ENCODE data around the gene TFE3. TPM values are rescaled to one million over a fixed set of nuclear protein-coding genes. Genes with fewer than 3 reads are reported as not detected.

The TFE3 gene
- 43.0 and 64.3 TPM in 2 replicates for total RNA-seq (2014; rRNA removed; shearing (Covaris generic))

DNA sequence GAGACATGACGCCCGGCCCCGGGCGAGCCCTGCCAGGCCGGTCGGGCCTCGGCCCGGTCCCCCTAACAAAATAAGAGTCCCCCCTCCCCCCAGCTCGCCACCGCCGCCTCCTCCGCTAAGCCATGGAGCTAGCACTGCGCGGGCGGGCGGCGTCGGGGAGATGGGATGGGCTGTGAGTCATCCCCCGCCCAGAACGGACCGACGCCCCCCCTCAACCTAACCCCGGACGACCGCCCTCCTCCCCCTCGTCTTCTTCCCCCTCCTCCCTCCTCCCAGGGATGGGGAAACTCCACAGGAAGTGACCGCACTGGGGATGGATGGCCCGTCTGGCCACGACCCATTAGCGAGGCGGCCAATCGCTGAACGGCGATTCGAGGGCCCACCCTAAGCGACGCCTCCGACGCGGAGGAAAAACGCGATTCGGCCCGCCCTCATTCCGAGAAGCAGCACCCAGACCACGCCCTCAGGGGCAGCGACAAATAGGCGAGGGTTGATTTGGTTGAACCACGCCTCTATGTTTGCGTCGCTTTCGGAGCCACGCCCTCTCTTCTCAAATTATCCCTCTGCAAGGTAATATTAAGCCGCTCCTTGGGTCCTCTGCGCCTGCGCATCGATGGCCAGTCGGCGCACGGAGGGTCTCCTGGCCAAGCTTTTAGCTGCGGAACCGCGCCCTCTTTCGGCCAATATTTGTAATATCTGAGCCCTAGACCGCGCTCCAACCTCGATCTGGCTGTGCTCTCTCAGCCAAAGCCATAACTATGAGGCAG, at the start of gene TFE3:
TSS of gene TFE3 (minus strand) at position 138 of the 767 bp plus-strand sequence. CDS start at position 7, 131 bp downstream.
- Histone ChIP-seq H3K27me3 (replicated peaks) (no peaks in the 10 kb centered on the region), H3K27ac (peak within 1 kb of the TSS; percentile 98), H3K36me3 (peaks cover 24% of the 10 kb centered on the region), H3K9me3 (replicated peaks) (no peaks in the 10 kb centered on the region), H3K4me3 (peak within 1 kb of the TSS; percentile 90), H3K4me1 (replicated peaks) (peaks cover 28% of the 10 kb centered on the region)
- peak; percentile 98 for DNase-seq (ENCODE audit: low read depth in 1 of 2, low spot score in 2 of 2)

- H3K9me3 ChIP-seq (replicated peaks) = no peaks in the 10 kb centered on the region
- no peaks in the 10 kb centered on the region for H3K4me1 ChIP-seq (replicated peaks)
- H3K36me3 ChIP-seq = no peaks in the 10 kb centered on the region
- H3K27me3 ChIP-seq (replicated peaks) = no peaks in the 10 kb centered on the region
- H3K4me3 ChIP-seq = no peak overlapping the region
- DNase-seq (ENCODE audit: low read depth in 1 of 2, low spot score in 2 of 2) = no peak
- no peak overlapping the region for H3K27ac ChIP-seq
These were observed 46.4 kb upstream of the TFE3 start for GRCh38 chrX:49089553-49089952.

DNA sequence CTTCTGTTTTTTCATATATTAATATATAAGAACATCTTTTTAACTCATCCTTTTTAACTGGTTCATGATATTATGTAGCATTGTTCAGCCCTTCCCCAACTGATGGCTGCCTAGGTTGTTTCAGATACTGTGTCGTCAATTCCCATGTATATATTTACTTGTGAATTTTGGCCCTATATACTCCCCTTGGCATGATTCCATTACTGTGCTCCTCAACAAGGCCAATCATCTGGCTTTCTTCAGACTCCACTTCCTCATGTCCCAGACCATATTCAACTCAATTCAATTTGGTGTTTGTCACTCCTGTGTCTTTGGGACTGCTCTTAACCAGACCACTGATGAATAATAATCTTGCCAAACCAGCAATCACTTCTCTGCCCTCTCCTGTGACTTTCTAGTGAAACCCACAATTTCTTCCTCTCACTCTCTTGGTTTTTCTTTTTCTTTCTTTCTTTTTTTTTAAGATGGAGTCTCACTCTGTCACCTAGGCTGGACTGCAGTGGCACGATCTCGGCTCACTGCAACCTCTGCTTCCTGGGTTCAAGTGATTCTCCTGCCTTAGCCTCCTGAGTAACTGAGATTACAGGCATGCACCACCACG, 39.2 kb upstream of the TFE3 start:
- no peaks in the 10 kb centered on the region for H3K27me3 ChIP-seq (replicated peaks)
- H3K9me3 ChIP-seq (replicated peaks) = no peaks in the 10 kb centered on the region
- no peak overlapping the region for H3K27ac ChIP-seq
- H3K4me1 ChIP-seq (replicated peaks) = 0 out of 2 replicates have a peak, but pooled peaks cover 3% of the 10 kb centered on the region
- no peak overlapping the region for H3K4me3 ChIP-seq
- no peak for DNase-seq (ENCODE audit: low read depth in 1 of 2, low spot score in 2 of 2)
- peaks cover 3% of the 10 kb centered on the region; the same call in 1 of the 2 replicates for H3K36me3 ChIP-seq

GRCh38 chrX:49079489-49080428, 36.6 kb upstream of the TFE3 start, which contains the start of gene WDR45:
Gene WDR45 (minus strand): TSS chrX:49079887. CDS start chrX:49078095, 1,792 bp downstream.
- H3K27me3 ChIP-seq (replicated peaks) = no peaks in the 10 kb centered on the region
- peaks cover 7% of the 10 kb centered on the region; the same call in 1 of the 2 replicates for H3K36me3 ChIP-seq
- H3K4me1 ChIP-seq (replicated peaks) = 0 out of 2 replicates have a peak, but pooled peaks cover 3% of the 10 kb centered on the region
- H3K27ac ChIP-seq = peak within 1 kb of the TSS; percentile 93
- DNase-seq (ENCODE audit: low read depth in 1 of 2, low spot score in 2 of 2) = peak; percentile 65 to 76
- no peaks in the 10 kb centered on the region for H3K9me3 ChIP-seq (replicated peaks)
- H3K4me3 ChIP-seq = peak within 1 kb of the TSS; percentile 55

DNA sequence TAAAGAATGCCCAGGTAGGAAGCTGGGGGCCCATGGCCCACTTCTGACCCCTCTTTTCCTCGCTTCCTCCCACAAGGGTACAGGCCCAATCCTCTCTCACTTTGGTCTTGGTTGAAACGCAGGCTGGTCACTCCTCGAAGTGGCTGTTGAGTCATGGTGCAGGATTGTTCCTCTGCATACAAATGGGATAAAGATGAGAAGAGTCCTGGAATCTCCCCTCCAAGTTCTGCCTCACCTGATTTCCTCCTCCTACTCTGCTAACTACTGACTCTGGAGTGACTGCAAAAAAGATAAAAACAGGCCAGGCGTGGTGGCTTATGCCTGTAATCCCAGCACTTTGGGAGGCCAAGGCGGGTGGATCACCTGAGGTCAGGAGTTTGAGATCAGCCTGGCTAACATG, 34.8 kb upstream of the TFE3 start:
- Histone ChIP-seq H3K36me3 (peaks cover 11% of the 10 kb centered on the region; the same call in 1 of the 2 replicates), H3K4me3 (no peak overlapping the region), H3K4me1 (replicated peaks) (peaks cover 8% of the 10 kb centered on the region), H3K27me3 (replicated peaks) (no peaks in the 10 kb centered on the region), H3K9me3 (replicated peaks) (no peaks in the 10 kb centered on the region), H3K27ac (no peak overlapping the region)
- no peak for DNase-seq (ENCODE audit: low read depth in 1 of 2, low spot score in 2 of 2)

DNA sequence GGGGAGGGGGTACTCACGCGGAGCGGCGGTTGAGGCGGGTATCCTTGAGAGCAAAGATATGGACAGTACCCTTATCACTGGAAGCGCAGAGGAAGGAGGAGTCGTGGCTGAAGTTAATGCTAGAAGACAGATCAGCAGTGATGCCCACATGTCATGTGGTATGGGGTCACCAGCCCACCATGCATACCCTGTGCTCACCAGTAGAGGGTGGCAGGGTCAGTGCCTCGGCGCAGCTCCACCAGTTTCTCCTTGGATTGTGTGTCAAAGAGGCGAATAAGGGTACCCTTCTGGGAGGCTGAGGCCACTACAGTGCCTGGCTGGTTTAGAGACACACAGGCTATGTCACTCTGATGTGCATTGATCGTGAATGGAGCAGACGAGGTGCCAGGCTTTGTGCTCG, 32.2 kb upstream of the TFE3 start:
- Histone ChIP-seq H3K4me3 (no peak overlapping the region), H3K9me3 (replicated peaks) (no peaks in the 10 kb centered on the region), H3K27ac (no peak overlapping the region), H3K4me1 (replicated peaks) (peaks cover 8% of the 10 kb centered on the region), H3K36me3 (peaks cover 11% of the 10 kb centered on the region; the same call in 1 of the 2 replicates), H3K27me3 (replicated peaks) (no peaks in the 10 kb centered on the region)
- no peak for DNase-seq (ENCODE audit: low read depth in 1 of 2, low spot score in 2 of 2)

DNA sequence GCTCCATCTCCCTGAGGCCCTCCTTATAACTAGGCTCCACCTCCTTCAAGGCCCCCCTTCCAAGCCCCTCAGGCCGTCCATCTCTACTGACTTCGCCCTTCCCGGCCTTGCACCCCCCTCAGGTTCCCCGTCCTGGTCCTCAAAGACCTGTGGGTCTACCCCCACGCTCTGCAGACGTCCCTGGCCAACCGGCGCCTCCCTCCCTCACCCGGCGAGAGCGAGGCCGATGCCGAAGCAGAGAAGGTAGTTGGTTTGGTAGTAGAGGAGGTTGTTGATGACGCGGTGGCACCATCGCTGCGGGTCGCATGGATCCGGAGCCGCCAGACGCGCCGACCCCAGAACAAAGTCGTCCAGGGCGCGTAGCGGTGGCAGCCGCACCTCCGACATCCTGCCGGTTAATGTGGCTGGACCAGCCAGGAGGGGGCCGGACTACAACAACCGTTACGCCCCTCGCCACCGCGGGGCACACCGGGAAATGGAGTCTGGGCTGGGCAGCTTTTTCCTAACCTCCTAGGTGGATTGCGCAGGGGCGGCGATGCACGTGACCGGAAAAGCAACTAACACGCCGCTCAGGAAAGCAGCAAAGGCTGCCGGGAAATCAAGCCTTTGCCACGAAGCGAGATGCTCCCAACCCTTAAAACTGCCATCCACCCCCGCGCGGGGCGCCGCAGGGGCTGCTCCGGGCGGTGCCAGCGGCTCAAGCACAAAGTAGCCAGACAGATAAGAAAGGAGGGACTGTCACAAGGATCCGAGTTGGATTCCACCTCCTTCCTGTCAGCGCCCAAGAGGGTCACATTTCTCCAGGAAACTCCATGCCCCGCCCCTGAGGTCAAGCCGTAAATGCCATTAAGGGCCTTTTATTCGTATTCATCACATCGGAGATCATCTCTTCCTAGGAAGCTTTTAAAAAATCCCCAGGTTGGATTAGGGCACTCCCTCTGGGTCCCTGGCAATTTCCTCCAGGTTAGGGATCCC, 30.7 kb upstream of the TFE3 start, which contains the start of gene PRAF2:
TSS of gene PRAF2 (minus strand) at position 402 of the 975 bp plus-strand sequence. CDS start at position 387, 15 bp downstream.
- Histone ChIP-seq H3K36me3 (peaks cover 11% of the 10 kb centered on the region; the same call in 1 of the 2 replicates), H3K27me3 (replicated peaks) (no peaks in the 10 kb centered on the region), H3K4me1 (replicated peaks) (peaks cover 5% of the 10 kb centered on the region), H3K4me3 (peak within 1 kb of the TSS; percentile 64), H3K9me3 (replicated peaks) (no peaks in the 10 kb centered on the region), H3K27ac (peak within 1 kb of the TSS; percentile 76)
- DNase-seq (ENCODE audit: low read depth in 1 of 2, low spot score in 2 of 2) = peak; percentile 76 to 90

DNA sequence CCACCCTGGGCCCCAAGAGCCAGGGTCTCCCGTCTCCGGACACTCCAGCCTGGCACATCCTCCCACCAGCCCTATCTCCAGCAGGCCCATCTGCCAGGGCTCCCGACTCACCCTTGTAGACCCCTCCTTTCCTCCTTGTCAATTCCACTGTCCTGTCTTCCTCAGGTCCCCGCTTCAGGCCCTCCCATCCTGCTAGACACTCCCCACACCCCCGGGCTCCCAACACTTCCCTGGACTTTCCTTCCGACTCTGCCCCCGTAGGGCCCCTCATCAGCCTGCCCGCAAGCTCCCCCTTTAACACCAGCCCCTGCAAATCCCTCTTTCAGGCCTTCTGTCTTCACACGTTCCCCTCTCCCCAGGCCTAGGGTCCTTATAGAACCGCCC, 29.5 kb upstream of the TFE3 start:
- Histone ChIP-seq H3K36me3 (peaks cover 11% of the 10 kb centered on the region; the same call in 1 of the 2 replicates), H3K4me1 (replicated peaks) (peaks cover 5% of the 10 kb centered on the region), H3K27me3 (replicated peaks) (no peaks in the 10 kb centered on the region), H3K27ac (no peak overlapping the region), H3K9me3 (replicated peaks) (no peaks in the 10 kb centered on the region), H3K4me3 (peak overlapping the region; percentile 64; the same call in 1 of the 2 replicates)
- DNase-seq (ENCODE audit: low read depth in 1 of 2, low spot score in 2 of 2) = no peak

GRCh38 chrX:49071877-49072711, 28.9 kb upstream of the TFE3 start:
- H3K27ac ChIP-seq = no peak overlapping the region
- no peak for DNase-seq (ENCODE audit: low read depth in 1 of 2, low spot score in 2 of 2)

GRCh38 chrX:49070988-49071387, 27.8 kb upstream of the TFE3 start:
- Histone ChIP-seq H3K4me3 (no peak overlapping the region), H3K4me1 (replicated peaks) (peaks cover 5% of the 10 kb centered on the region)
- no peak for DNase-seq (ENCODE audit: low read depth in 1 of 2, low spot score in 2 of 2)

More at GRCh38 chrX:49071877-49072711, 28.9 kb upstream of the TFE3 start:
- Histone ChIP-seq H3K27me3 (replicated peaks) (no peaks in the 10 kb centered on the region), H3K4me3 (no peak overlapping the region), H3K36me3 (peaks cover 8% of the 10 kb centered on the region; the same call in 1 of the 2 replicates), H3K9me3 (replicated peaks) (no peaks in the 10 kb centered on the region), H3K4me1 (replicated peaks) (peaks cover 5% of the 10 kb centered on the region)

GRCh38 chrX:49069038-49069437, 25.9 kb upstream of the TFE3 start:
- H3K4me3 ChIP-seq = no peak overlapping the region
- H3K36me3 ChIP-seq = peaks cover 3% of the 10 kb centered on the region; the same call in 1 of the 2 replicates
- H3K4me1 ChIP-seq (replicated peaks) = peaks cover 2% of the 10 kb centered on the region
- DNase-seq (ENCODE audit: low read depth in 1 of 2, low spot score in 2 of 2) = no peak
- H3K27ac ChIP-seq = no peak overlapping the region
- H3K9me3 ChIP-seq (replicated peaks) = no peaks in the 10 kb centered on the region
- H3K27me3 ChIP-seq (replicated peaks) = no peaks in the 10 kb centered on the region

More at GRCh38 chrX:49070988-49071387, 27.8 kb upstream of the TFE3 start:
- Histone ChIP-seq H3K27me3 (replicated peaks) (no peaks in the 10 kb centered on the region), H3K27ac (no peak overlapping the region), H3K36me3 (peaks cover 8% of the 10 kb centered on the region; the same call in 1 of the 2 replicates), H3K9me3 (replicated peaks) (no peaks in the 10 kb centered on the region)
